Measurements from ENCODE around the gene NRIP1.

Gene NRIP1

DNA sequence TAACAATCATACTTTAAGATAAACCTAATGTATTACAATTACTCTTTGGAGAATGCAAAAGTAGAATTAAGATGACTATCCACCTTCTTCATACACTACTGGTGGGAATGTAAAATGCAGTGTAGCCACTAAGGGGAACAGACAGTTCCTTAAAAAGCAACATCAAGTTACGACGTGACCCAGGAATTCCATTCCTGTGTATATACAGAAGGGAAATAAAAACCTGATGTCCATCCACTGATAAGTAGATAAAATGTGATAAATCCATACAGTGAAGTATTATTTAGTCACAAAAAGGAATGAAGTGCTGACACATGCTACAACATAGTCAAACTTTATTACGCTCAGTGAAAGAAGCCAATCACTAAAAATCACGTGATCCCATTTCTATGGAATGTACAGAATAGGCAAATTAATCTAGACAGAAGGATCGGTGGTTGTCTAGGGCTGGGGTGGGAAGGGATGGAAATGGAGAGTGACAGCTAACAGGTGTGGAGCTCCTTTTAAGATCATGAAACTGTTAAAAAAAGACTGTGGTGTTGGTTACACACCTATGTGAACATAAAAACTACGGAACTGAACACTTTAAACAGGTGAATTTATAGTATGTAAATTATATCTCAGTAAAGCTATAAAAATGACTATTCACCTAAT is 42.1 kb downstream of the NRIP1 start:
- H3K4me3 ChIP-seq, result no peak overlapping the region
- no peaks in the 10 kb centered on the region for H3K9me3 ChIP-seq
- no peaks in the 10 kb centered on the region for H3K36me3 ChIP-seq (replicated peaks)
- in situ Hi-C loops (cut with MboI; ENCODE audit: low sequenced_read_pairs), result no loop called here
- no peak for DNase-seq (ENCODE audit: low spot score in 2 of 2)
- no peaks in the 10 kb centered on the region for H3K4me1 ChIP-seq
- no peaks in the 10 kb centered on the region for H3K27me3 ChIP-seq (ENCODE audit: low read depth)

DNA sequence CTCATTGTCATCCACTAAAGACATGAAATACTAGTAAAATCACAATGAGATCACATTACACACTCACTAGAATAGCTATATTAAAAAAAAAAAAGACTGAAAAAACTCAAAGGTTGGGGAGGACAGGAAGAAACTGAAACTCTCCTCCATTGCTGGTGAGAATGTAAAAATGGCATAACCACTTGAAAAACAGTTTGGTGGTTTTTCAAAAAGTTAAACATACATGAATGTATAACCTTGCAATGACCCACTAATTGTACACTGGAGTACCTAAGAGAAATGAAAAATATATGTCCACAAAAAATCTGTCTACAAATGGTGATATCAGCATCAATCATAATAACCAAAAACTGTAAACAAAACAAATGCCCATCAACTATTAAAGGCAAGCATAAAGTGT is 44.0 kb downstream of the NRIP1 start:
- in situ Hi-C loops (cut with MboI; ENCODE audit: low sequenced_read_pairs), result no loop called here
- no peaks in the 10 kb centered on the region for H3K36me3 ChIP-seq (replicated peaks)
- no peak overlapping the region for H3K4me3 ChIP-seq
- no peaks in the 10 kb centered on the region for H3K4me1 ChIP-seq
- no peaks in the 10 kb centered on the region for H3K27me3 ChIP-seq (ENCODE audit: low read depth)
- no peaks in the 10 kb centered on the region for H3K9me3 ChIP-seq
- DNase-seq (ENCODE audit: low spot score in 2 of 2), result no peak

DNA sequence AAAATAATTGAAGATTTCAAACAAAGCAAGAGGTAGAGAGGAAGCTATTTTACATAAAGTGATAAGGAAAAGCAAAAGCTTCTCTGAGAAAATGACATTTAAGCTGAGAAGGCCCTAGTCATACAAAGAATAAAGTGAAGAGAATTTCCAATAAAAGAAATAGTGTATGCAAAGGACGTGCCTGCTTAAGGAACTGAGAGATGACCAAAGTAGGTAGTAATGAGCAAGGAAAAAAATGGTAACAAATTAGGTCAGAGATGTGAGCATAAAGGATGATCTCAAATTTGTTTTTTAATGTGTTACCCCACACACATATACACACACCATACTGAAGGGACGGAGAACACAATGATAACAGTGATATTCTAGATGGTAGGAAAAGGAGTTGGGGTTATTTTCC is 46.4 kb downstream of the NRIP1 start:
- DNase-seq (ENCODE audit: low spot score in 2 of 2), result no peak
- in situ Hi-C loops (cut with MboI; ENCODE audit: low sequenced_read_pairs), result no loop called here
- H3K36me3 ChIP-seq (replicated peaks), result no peaks in the 10 kb centered on the region
- no peaks in the 10 kb centered on the region for H3K4me1 ChIP-seq
- H3K27me3 ChIP-seq (ENCODE audit: low read depth), result no peaks in the 10 kb centered on the region
- no peaks in the 10 kb centered on the region for H3K9me3 ChIP-seq
- H3K4me3 ChIP-seq, result no peak overlapping the region

DNA sequence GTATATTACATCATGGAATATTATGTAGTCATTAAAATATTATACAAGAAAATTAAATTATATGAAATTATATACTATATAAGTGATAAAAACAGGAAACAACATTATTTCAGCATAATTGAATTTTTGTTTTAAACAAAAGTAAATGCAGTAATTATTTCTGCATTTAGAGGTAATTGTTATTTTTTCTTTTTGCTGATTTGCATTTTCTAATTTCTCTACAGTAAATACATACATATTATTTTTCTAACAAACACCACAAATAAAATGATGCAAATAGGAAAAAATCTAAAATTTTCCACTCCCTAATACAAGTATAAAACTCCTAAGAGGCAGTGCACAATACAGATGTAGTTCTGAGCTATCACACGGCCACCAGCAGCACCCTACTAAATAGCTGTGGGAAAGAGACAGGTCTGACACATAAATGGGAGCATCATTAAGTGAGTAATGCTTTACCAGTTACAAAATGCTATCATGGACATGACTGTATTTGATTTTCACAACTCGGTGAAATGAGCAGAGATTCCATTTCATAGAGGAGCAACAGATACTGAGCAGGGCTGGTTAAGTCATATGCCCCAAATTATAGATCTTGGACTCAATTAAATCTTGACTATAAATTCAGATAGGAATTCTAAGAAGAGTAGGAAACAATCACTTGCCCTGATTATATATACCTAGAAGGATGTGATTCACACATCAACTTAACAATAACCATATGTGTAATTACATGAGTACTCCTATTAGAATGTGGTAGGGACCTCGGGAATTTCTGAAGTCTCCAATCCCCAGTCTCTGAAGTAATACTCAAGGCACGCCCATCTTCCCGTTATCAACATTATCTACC is 49.0 kb downstream of the NRIP1 start:
- H3K27me3 ChIP-seq (ENCODE audit: low read depth), result no peaks in the 10 kb centered on the region
- in situ Hi-C loops (cut with MboI; ENCODE audit: low sequenced_read_pairs), result no loop called here
- no peak overlapping the region for H3K4me3 ChIP-seq
- no peaks in the 10 kb centered on the region for H3K36me3 ChIP-seq (replicated peaks)
- H3K4me1 ChIP-seq, result no peaks in the 10 kb centered on the region
- no peak for DNase-seq (ENCODE audit: low spot score in 2 of 2)
- H3K9me3 ChIP-seq, result no peaks in the 10 kb centered on the region

DNA sequence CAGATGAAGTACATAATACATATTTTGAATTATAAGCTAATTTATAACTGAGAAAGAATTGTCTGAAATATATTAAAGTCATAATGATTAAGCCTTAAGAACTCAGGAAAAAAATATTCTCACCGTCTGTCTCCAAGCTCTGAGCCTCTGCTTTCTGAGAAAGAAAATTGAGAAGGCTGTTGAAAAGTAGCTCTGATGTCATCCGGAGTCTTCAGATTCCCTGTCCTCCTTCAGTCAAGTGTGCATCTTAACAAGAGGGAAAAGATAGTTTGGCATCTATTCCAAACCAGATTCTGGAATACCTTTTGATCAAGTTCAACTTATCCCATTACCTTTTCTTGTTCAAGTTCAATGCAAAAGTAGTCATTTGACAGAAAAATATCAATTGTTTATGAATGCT is 50.6 kb downstream of the NRIP1 start:
- in situ Hi-C loops (cut with MboI; ENCODE audit: low sequenced_read_pairs), result no loop called here
- H3K4me1 ChIP-seq, result no peaks in the 10 kb centered on the region
- DNase-seq (ENCODE audit: low spot score in 2 of 2), result no peak
- no peaks in the 10 kb centered on the region for H3K27me3 ChIP-seq (ENCODE audit: low read depth)
- H3K9me3 ChIP-seq, result no peaks in the 10 kb centered on the region
- H3K36me3 ChIP-seq (replicated peaks), result no peaks in the 10 kb centered on the region
- no peak overlapping the region for H3K4me3 ChIP-seq

DNA sequence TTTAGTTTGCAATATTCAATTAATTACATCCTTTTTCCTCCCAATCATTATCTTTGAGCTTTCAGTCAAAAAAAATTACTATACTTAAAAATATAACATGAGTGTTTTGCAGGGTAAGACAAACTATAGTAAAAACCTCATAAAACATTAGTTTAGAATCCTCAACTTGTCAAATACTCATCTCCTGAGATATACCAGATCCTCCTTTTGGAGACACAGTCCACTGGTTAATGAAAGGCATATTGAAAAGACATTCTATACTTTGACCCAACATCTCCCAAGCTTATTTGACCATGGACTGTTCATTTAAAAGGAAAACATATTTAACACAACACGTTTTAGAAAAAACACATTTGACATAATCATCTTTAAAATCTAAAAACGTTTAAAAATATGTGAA is 52.8 kb downstream of the NRIP1 start:
- DNase-seq (ENCODE audit: low spot score in 2 of 2), result no peak
- H3K4me1 ChIP-seq, result no peaks in the 10 kb centered on the region
- no peak overlapping the region for H3K4me3 ChIP-seq
- H3K27me3 ChIP-seq (ENCODE audit: low read depth), result no peaks in the 10 kb centered on the region
- in situ Hi-C loops (cut with MboI; ENCODE audit: low sequenced_read_pairs), result no loop called here
- H3K36me3 ChIP-seq (replicated peaks), result no peaks in the 10 kb centered on the region
- no peaks in the 10 kb centered on the region for H3K9me3 ChIP-seq

DNA sequence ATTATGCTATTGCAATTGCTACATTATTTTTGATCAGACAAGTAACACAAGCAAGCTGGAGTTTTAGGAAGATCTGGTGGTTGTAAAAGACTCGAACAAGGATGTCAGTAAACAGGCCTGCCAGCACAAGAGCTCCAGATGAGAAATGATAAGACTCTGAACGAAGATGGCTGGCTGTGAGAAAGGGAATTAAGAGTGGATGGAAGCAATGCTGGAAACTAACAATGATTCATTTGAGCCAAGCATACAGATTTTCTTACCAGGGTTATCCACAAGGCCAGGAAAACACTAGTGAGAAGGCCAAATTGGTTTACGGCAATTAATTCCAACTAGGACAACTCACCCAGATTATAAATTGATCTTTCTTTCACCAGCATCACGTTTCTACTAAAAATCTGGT is 54.2 kb downstream of the NRIP1 start:
- Histone ChIP-seq H3K4me3 (no peak overlapping the region), H3K27me3 (ENCODE audit: low read depth) (no peaks in the 10 kb centered on the region), H3K9me3 (no peaks in the 10 kb centered on the region), H3K36me3 (replicated peaks) (no peaks in the 10 kb centered on the region), H3K4me1 (peaks cover 5% of the 10 kb centered on the region)
- no peak for DNase-seq (ENCODE audit: low spot score in 2 of 2)
- in situ Hi-C loops (cut with MboI; ENCODE audit: low sequenced_read_pairs), result no loop called here

DNA sequence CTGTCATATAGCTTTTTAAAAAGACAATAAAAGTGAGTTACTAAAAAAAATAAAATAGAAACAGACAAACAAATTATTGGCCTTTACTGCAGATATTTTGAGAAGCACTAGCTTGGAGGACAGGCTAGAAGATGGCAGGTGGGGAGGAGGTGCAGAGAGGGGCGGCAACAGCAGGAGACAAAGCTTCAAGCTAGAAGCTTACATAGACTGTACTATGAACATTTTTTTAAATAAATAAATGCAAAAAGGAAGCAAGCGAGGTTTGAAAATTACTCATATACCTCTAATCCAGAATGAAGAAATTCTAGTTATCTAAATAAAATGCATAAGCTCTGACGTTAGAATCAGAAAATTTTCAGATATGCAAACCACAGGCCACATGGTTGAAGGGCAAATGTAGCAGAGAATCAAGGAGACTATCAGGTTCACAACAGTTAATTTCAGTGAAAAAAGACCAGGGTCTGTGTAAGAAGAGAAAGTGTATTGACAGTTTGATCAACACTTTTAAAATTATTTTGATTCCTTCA is 54.9 kb downstream of the NRIP1 start:
- in situ Hi-C loops (cut with MboI; ENCODE audit: low sequenced_read_pairs), result no loop called here
- DNase-seq (ENCODE audit: low spot score in 2 of 2), result no peak
- H3K27me3 ChIP-seq (ENCODE audit: low read depth), result no peaks in the 10 kb centered on the region
- H3K4me1 ChIP-seq, result peaks cover 10% of the 10 kb centered on the region
- no peak overlapping the region for H3K4me3 ChIP-seq
- H3K36me3 ChIP-seq (replicated peaks), result no peaks in the 10 kb centered on the region
- no peaks in the 10 kb centered on the region for H3K9me3 ChIP-seq

DNA sequence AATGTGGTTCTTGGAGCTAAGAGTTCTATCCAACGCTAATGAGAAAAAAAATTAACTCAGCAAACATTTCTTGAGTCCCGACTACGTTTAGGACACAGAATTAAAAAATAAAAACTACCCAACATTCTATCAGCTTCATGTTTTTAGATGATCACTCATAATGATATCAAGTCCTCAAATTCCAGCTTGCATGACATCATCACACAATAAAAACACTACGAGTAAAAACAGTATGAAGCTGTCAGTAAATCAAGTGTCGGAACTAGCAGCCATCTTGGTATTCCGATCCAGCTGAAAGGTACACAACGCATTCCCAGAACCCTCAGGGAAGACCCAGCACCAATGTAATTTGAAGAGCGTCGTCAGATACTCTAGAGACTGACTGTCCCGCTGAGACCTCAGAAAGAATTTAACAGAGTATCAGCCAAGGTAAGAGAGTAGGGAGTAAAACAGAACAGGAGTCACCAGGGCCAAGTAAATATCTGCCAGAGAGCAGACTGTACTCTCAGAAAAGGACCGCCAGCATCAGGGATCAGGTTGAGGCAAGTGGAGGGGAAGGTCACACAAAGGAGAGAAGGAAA is 57.0 kb downstream of the NRIP1 start:
- Histone ChIP-seq H3K4me1 (peaks cover 12% of the 10 kb centered on the region), H3K4me3 (no peak overlapping the region), H3K9me3 (no peaks in the 10 kb centered on the region), H3K27me3 (ENCODE audit: low read depth) (no peaks in the 10 kb centered on the region), H3K36me3 (replicated peaks) (no peaks in the 10 kb centered on the region)
- in situ Hi-C loops (cut with MboI; ENCODE audit: low sequenced_read_pairs), result no loop called here
- no peak for DNase-seq (ENCODE audit: low spot score in 2 of 2)

DNA sequence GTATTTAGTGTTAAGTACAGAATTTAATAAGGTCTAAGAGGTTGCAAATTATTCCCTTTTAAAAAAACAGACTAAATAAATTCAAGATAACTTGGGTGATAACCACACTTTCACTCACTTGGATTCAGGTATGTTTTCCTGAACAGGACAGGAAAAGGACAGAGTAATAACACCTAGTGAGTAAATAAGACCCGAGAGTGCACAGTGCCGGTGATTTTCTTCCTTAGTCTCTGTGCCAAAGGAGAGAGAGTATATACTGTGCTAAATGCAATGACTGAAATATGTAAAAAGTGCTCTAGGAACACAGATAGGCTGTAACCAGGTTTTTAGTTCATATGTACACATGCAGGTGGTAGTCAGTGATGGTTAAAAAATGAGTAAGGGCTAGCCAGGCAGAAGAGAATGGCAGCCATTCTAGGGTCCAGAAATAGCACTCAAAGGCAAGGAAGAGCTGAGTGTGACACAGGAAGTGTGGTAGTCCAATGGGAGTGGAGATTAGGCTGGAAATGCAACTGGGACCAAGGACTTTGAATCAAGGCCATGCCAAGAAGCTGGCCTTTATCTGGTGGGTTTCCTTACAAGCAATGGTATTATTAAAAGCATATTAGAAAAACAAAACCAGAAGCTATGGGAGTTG is 58.1 kb downstream of the NRIP1 start:
- in situ Hi-C loops (cut with MboI; ENCODE audit: low sequenced_read_pairs), result no loop called here
- Histone ChIP-seq H3K36me3 (replicated peaks) (no peaks in the 10 kb centered on the region), H3K27me3 (ENCODE audit: low read depth) (no peaks in the 10 kb centered on the region), H3K9me3 (no peaks in the 10 kb centered on the region), H3K4me1 (peaks cover 12% of the 10 kb centered on the region), H3K4me3 (no peak overlapping the region)
- DNase-seq (ENCODE audit: low spot score in 2 of 2), result no peak

DNA sequence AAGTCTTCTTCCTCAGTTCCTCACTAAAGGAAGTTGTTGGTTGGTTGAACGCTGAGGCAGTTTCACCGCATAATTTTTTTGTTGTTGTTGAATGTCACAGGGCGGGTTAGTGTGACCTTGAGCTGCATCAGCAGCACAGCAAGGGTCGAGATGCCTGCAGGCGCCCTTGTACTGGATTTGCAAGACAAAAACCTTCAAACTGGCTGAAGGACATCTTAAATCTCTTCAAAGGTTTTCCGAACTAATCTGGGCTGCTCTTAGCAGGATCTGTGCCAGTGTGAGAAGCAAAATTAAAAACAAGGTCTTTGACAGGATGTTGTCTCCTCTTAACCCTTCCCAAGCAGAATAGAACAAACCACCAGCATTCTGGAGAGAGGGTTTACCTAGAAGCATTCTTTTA is 59.4 kb downstream of the NRIP1 start:
- in situ Hi-C loops (cut with MboI; ENCODE audit: low sequenced_read_pairs), result no loop called here
- Histone ChIP-seq H3K36me3 (replicated peaks) (no peaks in the 10 kb centered on the region), H3K27me3 (ENCODE audit: low read depth) (no peaks in the 10 kb centered on the region), H3K4me3 (no peak overlapping the region), H3K9me3 (no peaks in the 10 kb centered on the region), H3K4me1 (peaks cover 12% of the 10 kb centered on the region)
- DNase-seq (ENCODE audit: low spot score in 2 of 2), result peak; percentile 75 to 82

DNA sequence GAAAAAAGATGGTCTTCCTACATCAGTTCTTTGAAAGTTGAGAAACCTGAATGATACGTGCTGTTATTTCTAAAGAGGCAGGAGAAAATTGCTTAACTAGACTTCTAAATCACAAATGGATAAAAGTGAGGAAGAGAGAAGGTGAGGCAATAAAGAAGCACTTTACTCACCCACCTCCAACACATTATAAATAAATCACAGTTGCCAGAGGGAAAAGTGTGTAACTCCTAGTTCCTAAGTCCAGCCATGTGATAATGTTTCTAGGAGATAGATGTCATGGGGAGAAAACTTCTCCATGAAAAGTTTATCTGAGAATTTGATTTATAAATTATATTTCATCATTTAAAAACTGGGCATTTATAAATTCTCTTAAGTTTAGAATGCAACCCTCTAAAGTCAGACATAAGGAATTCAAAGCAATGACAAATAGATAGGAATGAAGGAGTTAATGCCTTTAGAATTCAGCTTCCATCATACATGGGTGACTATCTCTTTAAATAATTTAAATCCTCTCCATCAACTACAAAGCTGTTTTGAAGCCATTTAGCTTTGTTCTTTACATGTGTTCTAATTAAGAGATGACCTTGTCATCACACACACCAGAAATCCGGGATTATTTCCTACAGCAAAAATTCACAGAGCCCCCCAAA is 60.0 kb downstream of the NRIP1 start:
- Histone ChIP-seq H3K27me3 (ENCODE audit: low read depth) (no peaks in the 10 kb centered on the region), H3K4me3 (no peak overlapping the region), H3K4me1 (peaks cover 12% of the 10 kb centered on the region), H3K9me3 (no peaks in the 10 kb centered on the region), H3K36me3 (replicated peaks) (no peaks in the 10 kb centered on the region)
- no peak for DNase-seq (ENCODE audit: low spot score in 2 of 2)
- in situ Hi-C loops (cut with MboI; ENCODE audit: low sequenced_read_pairs), result no loop called here

DNA sequence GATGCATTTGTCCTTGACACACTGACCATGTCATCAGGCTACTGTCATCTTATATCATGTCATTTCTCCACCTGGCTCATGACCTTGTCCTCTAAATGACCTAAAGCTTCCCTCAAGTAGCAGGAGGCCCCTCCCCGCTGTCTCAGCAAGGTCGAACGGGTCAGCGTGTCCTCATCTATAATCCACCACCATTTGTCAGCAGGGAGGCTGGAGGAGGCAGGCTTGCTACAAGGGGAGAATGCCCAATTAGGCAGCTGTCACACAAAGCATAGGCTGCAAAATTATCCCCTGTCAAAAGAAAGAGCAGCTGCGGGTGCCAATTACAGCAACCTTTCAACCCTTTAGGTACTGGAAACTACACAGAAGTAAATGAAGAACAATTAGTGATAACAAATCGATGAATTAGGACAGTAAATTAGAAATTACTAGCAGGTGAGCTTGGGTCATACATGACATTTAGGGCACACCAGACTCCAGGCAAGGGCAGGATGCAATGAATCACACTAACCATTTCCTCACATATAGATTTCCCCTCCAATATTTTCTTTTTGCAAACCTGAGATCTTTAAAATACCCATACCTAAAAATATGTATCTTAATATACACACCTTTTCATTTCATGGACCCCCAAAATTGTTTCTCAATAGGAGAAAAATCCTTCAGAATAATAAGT is 61.2 kb downstream of the NRIP1 start:
- no peaks in the 10 kb centered on the region for H3K27me3 ChIP-seq (ENCODE audit: low read depth)
- no peaks in the 10 kb centered on the region for H3K9me3 ChIP-seq
- DNase-seq (ENCODE audit: low spot score in 2 of 2), result peak in 1 of 2 experiments; percentile 15
- in situ Hi-C loops (cut with MboI; ENCODE audit: low sequenced_read_pairs), result no loop called here
- H3K36me3 ChIP-seq (replicated peaks), result no peaks in the 10 kb centered on the region
- peaks cover 12% of the 10 kb centered on the region for H3K4me1 ChIP-seq
- no peak overlapping the region for H3K4me3 ChIP-seq

Data from HAP-1 (cell line).